HG03520 (cell line): ENCODE results near the gene TTL.
"Not testable (repeated sequence)": the region's sequence is repeated elsewhere in the genome, so short reads cannot be mapped to it uniquely, and the experiment has no call there.

Source experiments
- ATAC-seq: cut with Tn5 transposase; IDR thresholded peaks from one replicate; pipeline ENCODE4 v1.9.1; 2021; ENCODE audit warnings: mild to moderate bottlenecking, moderate library complexity; ENCODE audit not compliant: unreplicated experiment

Gene TTL

GRCh38 chr2:112474844-112475486 is 7.0 kb upstream of the TTL start:
- no peak for ATAC-seq

GRCh38 chr2:112476434-112476833 is 5.5 kb upstream of the TTL start:
- no peak for ATAC-seq

- ATAC-seq = no peak
These were observed 1.4 kb upstream of the TTL start for GRCh38 chr2:112480530-112481049.

DNA sequence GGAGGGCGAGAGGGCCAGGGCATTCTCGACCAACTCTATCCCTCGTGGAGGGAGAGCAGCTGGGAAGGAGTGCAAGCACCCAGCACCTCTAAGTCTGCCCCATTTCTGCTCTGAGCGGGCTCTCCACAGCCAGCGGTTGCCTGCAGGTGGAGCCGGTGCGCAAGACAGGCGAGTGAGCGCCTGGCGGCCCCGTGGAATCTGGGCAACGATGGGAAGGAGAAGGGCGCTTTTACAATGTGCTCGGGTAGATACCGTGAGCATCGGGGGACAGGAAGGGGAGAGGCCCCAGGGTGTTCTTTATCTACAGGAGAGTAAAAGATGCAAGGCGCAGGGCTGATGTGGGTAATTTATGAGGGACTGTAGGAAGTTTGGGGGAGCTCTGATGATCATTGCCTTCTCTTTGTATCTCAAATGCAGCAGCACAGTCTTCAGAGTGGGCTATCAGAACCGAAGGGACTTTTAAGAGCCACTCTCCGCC is 867 bp upstream of the TTL start:
- peak; percentile 54 for ATAC-seq

GRCh38 chr2:112482309-112483041 is 519 bp downstream of the TTL start:
- ATAC-seq = peak; percentile 14

DNA sequence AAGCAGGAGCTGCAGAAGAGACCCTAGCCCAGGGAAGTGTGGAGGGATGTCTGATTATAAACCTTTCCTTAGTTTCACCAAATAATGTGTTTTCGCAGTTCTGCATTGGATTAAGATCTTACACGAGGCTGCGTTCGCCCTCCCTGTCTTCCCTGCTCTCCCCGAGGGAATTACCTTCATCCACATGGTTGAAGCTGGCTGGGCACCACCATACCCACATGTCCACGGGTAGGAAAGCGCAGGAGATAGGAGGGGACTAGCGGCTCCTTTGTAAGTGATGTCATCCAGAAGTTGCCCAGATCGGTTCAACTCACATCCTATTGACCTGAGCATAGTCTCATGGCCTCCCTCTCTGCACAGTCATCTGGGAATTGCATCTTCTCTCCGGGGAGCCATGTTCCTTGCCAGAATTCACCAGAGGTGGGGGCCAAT is 1.1 kb downstream of the TTL start:
- ATAC-seq = no peak

- no peak for ATAC-seq
These were observed 1.9 kb downstream of the TTL start for GRCh38 chr2:112483831-112484230.

DNA sequence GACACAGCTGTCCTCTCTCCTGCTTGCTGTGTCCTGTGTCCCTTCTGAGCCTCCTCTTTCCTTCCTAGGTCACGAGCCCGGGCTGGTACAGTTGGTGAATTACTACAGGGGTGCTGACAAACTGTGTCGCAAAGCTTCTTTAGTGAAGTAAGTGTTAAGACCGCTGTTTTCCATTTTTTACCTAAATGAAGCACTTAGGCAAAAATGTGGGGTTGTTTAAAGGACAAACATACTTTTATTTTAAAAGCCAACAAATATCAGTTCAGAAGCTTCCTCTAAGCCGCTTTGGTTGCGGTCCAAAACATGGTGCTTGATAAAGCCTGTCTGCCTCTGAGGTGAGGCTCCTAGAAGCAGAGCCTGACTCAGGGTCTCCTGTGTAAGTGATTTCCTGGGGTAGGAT is 3.9 kb downstream of the TTL start:
- no peak for ATAC-seq

GRCh38 chr2:112486895-112487294 is 4.9 kb downstream of the TTL start:
- no peak for ATAC-seq

DNA sequence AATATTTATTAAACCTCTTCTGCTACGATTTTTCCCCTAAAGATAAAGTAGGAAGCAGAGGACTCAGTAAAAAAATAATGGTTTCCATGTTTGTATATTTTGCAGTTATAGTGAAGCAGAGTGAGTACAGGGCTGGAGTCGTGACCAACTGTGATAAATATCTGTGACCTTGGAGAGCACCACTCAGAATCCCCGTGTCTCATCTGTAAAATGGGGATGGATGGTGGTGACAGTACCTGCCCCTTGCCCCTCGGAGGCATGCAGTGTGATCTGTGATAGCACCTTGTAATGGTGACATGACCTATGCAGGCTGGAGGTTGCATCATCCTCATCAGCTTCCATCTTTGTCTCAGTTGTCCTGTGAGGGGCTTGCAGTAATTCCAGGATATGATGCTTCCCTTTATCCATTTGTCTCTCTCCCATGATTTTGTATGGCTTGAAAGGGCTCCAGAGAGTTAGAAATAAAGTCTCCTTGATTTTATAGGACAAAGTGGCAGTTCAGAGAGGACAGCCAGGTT is 5.5 kb downstream of the TTL start:
- ATAC-seq = no peak

DNA sequence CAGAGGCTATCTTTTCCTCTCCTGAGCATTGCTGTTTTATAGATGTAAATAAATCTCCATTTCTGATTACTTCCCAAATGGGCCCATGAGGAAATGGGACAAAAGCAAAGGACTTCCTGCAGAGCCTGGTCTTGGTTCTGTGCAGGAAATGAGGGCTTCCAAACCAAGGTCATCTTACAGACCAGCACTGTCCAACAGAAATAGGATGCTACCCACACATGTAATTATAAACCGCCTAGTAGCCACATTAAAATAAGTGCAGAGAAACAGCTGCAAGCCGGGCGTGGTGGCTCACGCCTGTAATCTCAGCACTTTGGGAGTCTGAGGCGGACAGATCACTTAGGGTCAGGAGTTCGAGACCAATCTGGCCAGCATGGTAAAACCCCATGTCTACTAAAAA is 6.2 kb downstream of the TTL start:
- no peak for ATAC-seq

- ATAC-seq = no peak
These were observed 10.0 kb downstream of the TTL start for GRCh38 chr2:112491946-112492345.

DNA sequence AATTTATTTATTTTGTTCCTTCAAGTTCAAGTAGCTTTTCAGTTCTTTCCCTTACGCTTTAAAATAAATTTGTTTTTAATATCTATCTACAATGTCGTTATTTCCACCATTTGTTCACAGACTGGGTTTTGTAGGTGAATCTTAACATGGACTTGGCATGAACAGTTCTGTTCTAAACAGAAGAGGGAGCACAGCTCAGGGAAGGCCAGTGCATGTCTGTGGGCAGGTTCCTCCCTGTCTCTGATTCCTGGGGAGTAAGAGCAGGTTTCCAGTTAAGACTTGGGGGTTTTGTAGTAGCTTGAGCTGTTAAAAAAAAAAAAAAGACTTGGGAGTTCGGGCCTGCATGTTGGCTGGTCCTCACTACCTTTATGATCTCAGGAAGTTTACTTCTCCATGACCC is 11.1 kb downstream of the TTL start:
- no peak for ATAC-seq

GRCh38 chr2:112493858-112494648 is 12.1 kb downstream of the TTL start:
- ATAC-seq = no peak

DNA sequence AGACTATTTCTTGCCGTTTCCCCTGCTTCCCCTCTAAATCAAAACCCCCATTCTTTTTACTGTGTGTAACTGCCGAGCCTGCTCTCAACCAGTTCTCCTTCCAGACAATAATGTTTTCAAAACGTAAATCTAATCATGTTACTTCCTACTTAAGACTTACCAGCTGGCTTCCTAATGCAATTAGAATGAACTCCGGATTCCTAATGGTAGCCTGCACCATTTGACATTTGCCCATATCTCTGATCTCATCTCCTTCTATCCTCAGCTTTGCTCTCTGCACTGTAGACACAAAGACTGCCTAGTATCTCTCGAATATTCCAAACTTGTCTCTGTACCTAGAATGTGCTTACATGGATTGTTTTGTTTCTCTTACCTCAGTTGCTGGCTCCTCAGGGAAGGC is 12.9 kb downstream of the TTL start:
- no peak for ATAC-seq

DNA sequence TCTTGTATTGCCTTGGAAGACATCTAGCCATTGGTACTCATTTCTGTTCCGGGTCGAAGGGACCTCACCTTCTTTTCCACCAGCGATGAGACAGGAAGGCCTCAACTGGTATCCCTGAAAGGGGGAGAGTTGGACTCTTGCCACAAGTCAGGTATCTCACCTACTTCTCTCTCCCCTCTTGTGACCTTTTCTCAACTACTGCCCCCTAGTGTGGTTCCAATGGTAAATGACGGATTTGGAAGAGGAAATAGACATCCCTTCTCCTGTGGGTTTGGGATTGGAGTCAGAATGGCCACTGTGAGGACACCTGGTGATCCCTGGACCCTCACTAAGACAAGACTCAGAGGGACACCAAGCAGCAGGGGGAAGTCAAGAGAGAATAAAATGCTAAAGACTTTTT is 13.9 kb downstream of the TTL start:
- ATAC-seq = not testable (repeated sequence)

DNA sequence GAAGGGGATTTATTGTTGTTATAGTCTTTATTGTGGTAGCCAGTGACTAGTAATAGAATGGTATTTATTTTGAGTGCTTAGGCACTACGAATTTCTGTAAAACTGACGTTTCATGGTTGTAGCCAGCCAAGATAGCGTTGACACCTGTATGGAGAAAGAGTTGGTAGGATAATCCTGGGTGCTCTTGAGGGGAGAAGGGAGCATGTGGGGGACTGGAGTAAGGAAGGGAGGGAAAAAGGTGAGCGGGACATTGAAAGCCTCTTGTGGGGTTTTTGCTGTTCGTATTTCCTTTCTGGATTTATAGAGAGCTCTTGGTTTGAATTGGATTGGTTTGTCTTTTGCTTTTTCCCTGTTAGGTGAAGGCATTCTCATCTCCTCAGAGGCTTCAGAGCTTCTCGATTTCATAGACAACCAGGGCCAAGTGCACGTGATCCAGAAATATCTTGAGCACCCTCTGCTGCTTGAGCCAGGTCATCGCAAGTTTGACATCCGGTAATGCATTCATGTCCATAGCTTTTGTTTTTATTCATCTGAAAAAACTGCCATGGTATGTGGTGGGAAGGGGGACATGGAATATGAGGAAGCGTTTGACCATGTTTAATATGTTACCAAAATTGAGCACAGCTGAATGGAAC is 19.0 kb downstream of the TTL start:
- not testable (repeated sequence) for ATAC-seq

- not testable (repeated sequence) for ATAC-seq
These were observed 27.5 kb downstream of the TTL start for GRCh38 chr2:112509239-112509998.

DNA sequence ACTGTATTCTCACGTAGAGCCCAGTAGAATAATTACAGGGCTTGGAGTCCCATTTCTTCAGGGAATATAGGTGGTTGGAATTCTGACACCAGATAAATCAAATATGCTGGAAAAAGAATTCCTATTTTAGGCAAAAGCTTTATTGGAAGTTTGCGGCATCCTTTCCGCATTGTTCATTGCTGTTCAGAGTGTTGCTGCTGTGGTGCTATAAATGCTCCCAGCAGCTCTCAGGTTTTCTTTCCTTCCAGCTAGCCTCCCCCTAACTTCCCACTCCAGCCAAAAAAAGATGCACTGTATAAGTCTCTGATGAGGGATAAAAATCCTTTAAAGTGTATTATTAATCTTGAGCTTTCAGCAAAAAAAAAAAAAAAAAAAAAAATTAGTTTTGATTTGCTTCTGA is 34.8 kb downstream of the TTL start:
- ATAC-seq = no peak

- no peak for ATAC-seq
These were observed 36.9 kb downstream of the TTL start for GRCh38 chr2:112518807-112519206.
